GM12865 (cell line): ENCODE data around the gene USP36.
A peak's percentile ranks its signal among the peaks of the same experiment; 100 is the strongest.

ENCODE experiments used
- DNase-seq: peaks from one replicate; pipeline ENCODE4 v3.0.0; 2010; ENCODE audit warnings: low read depth
- H3K4me3 ChIP-seq: 2 replicates; pipeline ENCODE4 v1.5.1; 2011; ENCODE audit warnings: mild to moderate bottlenecking, low read depth, low read length, control low read depth
- TF ChIP-seq, protein P1 (sequence below): IDR thresholded peaks from 2 replicates; pipeline ENCODE4 v1.5.1; 2011; ENCODE audit warnings: low read length, control low read depth, low read depth, inconsistent platforms; ENCODE audit not compliant: insufficient read depth; ENCODE audit errors: missing control alignments

USP36 gene

GRCh38 chr17:78857266-78857665, 16.7 kb upstream of the USP36 start:
- TF ChIP-seq, protein P1, sequence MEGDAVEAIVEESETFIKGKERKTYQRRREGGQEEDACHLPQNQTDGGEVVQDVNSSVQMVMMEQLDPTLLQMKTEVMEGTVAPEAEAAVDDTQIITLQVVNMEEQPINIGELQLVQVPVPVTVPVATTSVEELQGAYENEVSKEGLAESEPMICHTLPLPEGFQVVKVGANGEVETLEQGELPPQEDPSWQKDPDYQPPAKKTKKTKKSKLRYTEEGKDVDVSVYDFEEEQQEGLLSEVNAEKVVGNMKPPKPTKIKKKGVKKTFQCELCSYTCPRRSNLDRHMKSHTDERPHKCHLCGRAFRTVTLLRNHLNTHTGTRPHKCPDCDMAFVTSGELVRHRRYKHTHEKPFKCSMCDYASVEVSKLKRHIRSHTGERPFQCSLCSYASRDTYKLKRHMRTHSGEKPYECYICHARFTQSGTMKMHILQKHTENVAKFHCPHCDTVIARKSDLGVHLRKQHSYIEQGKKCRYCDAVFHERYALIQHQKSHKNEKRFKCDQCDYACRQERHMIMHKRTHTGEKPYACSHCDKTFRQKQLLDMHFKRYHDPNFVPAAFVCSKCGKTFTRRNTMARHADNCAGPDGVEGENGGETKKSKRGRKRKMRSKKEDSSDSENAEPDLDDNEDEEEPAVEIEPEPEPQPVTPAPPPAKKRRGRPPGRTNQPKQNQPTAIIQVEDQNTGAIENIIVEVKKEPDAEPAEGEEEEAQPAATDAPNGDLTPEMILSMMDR, result no peak
- DNase-seq, result no peak
- no peak overlapping the region for H3K4me3 ChIP-seq

DNA sequence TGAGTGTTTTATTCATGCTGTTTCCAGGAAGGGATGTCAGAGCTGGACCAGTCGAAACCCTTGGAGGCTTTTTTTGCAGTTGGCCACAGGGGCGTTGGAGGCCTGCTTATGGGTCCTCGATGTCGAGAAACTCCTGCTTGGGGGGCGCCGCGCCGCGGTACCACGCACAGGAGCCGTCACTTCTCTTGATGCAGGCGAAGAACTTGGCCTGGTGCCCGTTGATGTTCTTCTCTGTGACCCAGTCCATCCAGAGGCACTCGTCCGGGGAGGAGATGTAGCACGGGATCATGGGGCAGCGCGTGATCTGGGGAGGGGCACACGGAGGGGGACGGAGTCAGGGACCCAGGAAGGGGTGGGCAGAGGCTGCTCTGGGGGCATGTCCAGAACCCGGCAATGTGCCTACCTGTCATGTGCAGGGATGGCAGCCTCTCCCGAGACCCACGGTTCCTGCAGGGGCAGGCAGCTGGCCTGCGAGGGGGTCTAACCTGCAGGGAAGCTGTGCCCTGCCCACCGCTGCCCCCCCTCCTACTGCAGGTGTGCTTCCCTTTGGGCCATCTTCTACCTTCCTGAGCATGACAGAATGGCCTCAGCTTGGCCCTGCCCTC, 15.0 kb upstream of the USP36 start:
- H3K4me3 ChIP-seq, result no peak overlapping the region
- TF ChIP-seq, protein P1, result no peak
- no peak for DNase-seq

DNA sequence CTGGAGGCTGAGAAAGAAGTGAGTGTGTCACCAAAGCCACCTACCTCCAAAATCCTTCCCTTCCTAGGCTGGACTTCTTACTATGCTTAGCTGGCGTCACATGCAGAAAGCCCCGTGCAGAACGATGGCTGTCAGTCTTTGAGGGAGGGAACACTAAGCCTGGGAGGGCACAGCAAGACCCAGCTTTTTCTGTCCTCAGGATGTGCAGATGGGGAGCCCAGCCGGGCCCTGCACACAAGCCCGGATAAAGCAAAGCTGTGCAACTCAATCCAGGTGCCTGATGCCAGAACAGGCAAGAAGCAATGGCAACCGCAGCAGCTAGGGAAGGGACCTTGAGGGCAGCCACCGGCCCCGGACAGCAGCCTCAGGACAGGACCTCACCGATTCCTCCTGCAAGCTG, 13.9 kb upstream of the USP36 start:
- DNase-seq, result no peak
- H3K4me3 ChIP-seq, result no peak overlapping the region
- TF ChIP-seq, protein P1, result no peak

DNA sequence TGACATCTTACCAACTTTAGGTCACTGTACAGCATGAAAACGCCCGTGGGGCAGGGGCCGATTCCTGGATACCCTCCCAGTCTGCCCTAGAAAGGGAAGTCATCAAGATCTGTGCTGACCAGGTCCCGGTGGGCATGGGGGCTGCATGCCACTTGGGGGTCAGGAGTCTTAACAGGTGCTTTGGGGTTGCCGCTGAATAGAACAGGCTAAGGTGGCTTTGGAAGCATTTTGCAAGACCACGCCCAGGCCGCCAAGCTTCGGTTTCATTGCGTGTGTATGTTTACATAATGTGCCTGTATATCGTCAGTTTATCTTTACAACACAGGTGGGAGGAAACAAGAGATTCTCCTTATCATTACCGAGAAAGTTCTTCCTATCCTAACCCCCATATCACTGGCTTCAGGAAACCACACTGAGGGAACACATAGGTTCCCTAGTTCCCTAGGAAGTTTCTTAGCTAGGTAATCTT, 13.3 kb upstream of the USP36 start:
- TF ChIP-seq, protein P1, result no peak
- no peak overlapping the region for H3K4me3 ChIP-seq
- no peak for DNase-seq

DNA sequence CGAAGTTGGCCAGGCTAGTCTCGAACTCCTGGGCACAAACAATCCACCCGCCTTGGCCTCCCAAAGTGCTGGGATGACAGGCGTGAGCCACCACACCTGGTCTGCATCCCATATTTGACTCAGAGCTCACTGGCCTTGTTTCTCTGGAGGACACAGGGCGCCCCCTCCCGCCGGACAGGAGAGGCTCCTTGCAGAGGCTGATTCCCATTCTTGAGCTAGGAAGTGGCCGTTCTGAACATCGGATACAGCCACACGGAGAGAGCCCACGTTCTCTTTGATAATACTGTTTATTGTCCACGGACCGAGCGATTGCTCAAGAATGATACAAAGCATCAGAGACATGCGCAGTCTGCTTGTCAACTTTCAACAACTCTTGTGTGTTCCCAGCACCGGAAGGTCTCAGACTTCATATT, 12.1 kb upstream of the USP36 start:
- TF ChIP-seq, protein P1, result peak; percentile 26
- DNase-seq, result peak; percentile 43
- H3K4me3 ChIP-seq, result no peak overlapping the region

DNA sequence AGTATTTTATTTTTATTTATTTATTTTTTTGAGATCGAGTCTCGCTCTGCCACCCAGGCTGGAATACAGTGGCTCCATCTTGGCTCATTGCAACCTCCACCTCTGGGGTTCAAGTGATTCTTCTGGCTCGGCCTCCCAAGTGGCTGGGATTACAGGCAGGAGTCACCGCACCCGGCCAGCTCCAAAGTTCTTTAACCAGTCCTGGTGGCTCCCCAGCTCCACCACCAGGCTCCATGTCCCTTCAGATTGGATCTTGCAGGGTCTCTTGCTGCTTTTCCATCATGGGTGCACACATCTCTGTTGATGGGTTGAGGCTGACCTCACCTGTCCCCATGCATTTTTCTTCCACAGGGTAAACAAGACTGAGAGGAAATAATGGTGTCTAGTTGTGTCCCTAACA, 8.4 kb upstream of the USP36 start:
- TF ChIP-seq, protein P1, result no peak
- DNase-seq, result no peak
- no peak overlapping the region for H3K4me3 ChIP-seq

GRCh38 chr17:78847052-78847451, 6.4 kb upstream of the USP36 start:
- TF ChIP-seq, protein P1, result no peak
- no peak overlapping the region for H3K4me3 ChIP-seq
- no peak for DNase-seq
